GM19239 (cell line): ENCODE data around the gene OR1I1.
"Not testable (repeated sequence)": the region's sequence is repeated elsewhere in the genome, so short reads cannot be mapped to it uniquely, and the experiment has no call there.

Experiments
- DNase-seq: peaks from one replicate; pipeline ENCODE4 v3.0.0; 2011; ENCODE audit warnings: low spot score; ENCODE audit not compliant: insufficient read length
- FAIRE-seq: peaks from 2 replicates; lab custom pipeline; 2011; peaks lifted over from hg19 to GRCh38; lab: Jason Lieb, UNC

OR1I1 gene

GRCh38 chr19:15081911-15082310, at the start of gene OR1I1:
TSS of gene OR1I1 (plus strand) at chr19:15082211. CDS start at chr19:15087066, 4,855 bp downstream.
- DNase-seq (no peak), FAIRE-seq (no peak)

- FAIRE-seq (no peak), DNase-seq (no peak)
These were observed 46.2 kb upstream of the OR1I1 start for GRCh38 chr19:15035795-15036311.

GRCh38 chr19:15037586-15037985, 44.4 kb upstream of the OR1I1 start:
- DNase-seq (no peak), FAIRE-seq (no peak)

GRCh38 chr19:15038294-15038693, 43.7 kb upstream of the OR1I1 start:
- DNase-seq (no peak), FAIRE-seq (no peak)

GRCh38 chr19:15042003-15042402, 40.0 kb upstream of the OR1I1 start:
- DNase-seq (no peak), FAIRE-seq (no peak)

- DNase-seq (no peak), FAIRE-seq (no peak)
These were observed 39.2 kb upstream of the OR1I1 start for GRCh38 chr19:15042826-15043225.

- no peak for DNase-seq
These were observed 36.5 kb upstream of the OR1I1 start for GRCh38 chr19:15045506-15045905.

GRCh38 chr19:15047680-15048079, 34.3 kb upstream of the OR1I1 start:
- DNase-seq: no peak
- no peak for FAIRE-seq

More at GRCh38 chr19:15045506-15045905, 36.5 kb upstream of the OR1I1 start:
- no peak for FAIRE-seq

GRCh38 chr19:15048128-15048527, 33.9 kb upstream of the OR1I1 start:
- FAIRE-seq (no peak), DNase-seq (no peak)

- no peak for FAIRE-seq
- DNase-seq: no peak
These were observed 33.0 kb upstream of the OR1I1 start, which contains the start of gene CASP14 for GRCh38 chr19:15048885-15049541. TSS of gene CASP14 (plus strand) at chr19:15049480. CDS start at chr19:15052252, 2,772 bp downstream.

GRCh38 chr19:15050639-15051038, 31.4 kb upstream of the OR1I1 start:
- DNase-seq (no peak), FAIRE-seq (no peak)

- FAIRE-seq (no peak), DNase-seq (no peak)
These were observed 20.0 kb upstream of the OR1I1 start for GRCh38 chr19:15062036-15062435.

- FAIRE-seq, DNase-seq: not testable (repeated sequence)
These were observed 11.6 kb upstream of the OR1I1 start for GRCh38 chr19:15070386-15070785.

GRCh38 chr19:15072930-15073647, 8.9 kb upstream of the OR1I1 start:
- FAIRE-seq: no peak
- DNase-seq: no peak

- FAIRE-seq (no peak), DNase-seq (no peak)
These were observed 7.6 kb upstream of the OR1I1 start for GRCh38 chr19:15074371-15074770.

GRCh38 chr19:15075806-15076205, 6.2 kb upstream of the OR1I1 start:
- no peak for DNase-seq
- no peak for FAIRE-seq

- not testable (repeated sequence) for FAIRE-seq, DNase-seq
These were observed 2.0 kb upstream of the OR1I1 start for GRCh38 chr19:15080002-15080401.

- DNase-seq (no peak), FAIRE-seq (no peak)
These were observed 5.2 kb downstream of the OR1I1 start for GRCh38 chr19:15087182-15087581.

- FAIRE-seq (no peak), DNase-seq (no peak)
These were observed 10.1 kb downstream of the OR1I1 start for GRCh38 chr19:15091918-15092753.

GRCh38 chr19:15093001-15093400, 11.0 kb downstream of the OR1I1 start:
- DNase-seq (no peak), FAIRE-seq (no peak)
